Epithelial cell of esophagus (primary cell): Measurements from ENCODE around the gene LCN1.

ENCODE experiments used
- DNase-seq: peaks from one replicate; pipeline ENCODE4 v3.0.0; 2010; ENCODE audit warnings: low read depth
- H3K4me3 ChIP-seq: 2 replicates; pipeline ENCODE4 v1.5.1; 2011; ENCODE audit warnings: mild to moderate bottlenecking, low read length, control low read depth
- TF ChIP-seq, protein P1 (sequence below): IDR thresholded peaks from 2 replicates; pipeline ENCODE4 v1.5.1; 2011; ENCODE audit warnings: low read depth, mild to moderate bottlenecking, low read length, control low read depth, inconsistent platforms; ENCODE audit not compliant: insufficient read depth; ENCODE audit errors: missing control alignments

The LCN1 gene

GRCh38 chr9:135514342-135515082, 6.7 kb upstream of the LCN1 start:
- TF ChIP-seq, protein P1, sequence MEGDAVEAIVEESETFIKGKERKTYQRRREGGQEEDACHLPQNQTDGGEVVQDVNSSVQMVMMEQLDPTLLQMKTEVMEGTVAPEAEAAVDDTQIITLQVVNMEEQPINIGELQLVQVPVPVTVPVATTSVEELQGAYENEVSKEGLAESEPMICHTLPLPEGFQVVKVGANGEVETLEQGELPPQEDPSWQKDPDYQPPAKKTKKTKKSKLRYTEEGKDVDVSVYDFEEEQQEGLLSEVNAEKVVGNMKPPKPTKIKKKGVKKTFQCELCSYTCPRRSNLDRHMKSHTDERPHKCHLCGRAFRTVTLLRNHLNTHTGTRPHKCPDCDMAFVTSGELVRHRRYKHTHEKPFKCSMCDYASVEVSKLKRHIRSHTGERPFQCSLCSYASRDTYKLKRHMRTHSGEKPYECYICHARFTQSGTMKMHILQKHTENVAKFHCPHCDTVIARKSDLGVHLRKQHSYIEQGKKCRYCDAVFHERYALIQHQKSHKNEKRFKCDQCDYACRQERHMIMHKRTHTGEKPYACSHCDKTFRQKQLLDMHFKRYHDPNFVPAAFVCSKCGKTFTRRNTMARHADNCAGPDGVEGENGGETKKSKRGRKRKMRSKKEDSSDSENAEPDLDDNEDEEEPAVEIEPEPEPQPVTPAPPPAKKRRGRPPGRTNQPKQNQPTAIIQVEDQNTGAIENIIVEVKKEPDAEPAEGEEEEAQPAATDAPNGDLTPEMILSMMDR, result no peak
- DNase-seq, result no peak
- H3K4me3 ChIP-seq, result no peak overlapping the region

- TF ChIP-seq, protein P1, result no peak
- H3K4me3 ChIP-seq, result no peak overlapping the region
- DNase-seq, result no peak
Observed at GRCh38 chr9:135515083-135515951, 5.9 kb upstream of the LCN1 start.

GRCh38 chr9:135516132-135516860, 4.9 kb upstream of the LCN1 start:
- DNase-seq, result no peak
- TF ChIP-seq, protein P1, result no peak
- no peak overlapping the region for H3K4me3 ChIP-seq

- no peak for DNase-seq
- no peak overlapping the region for H3K4me3 ChIP-seq
- TF ChIP-seq, protein P1, result no peak
Observed at GRCh38 chr9:135517407-135517822, 3.8 kb upstream of the LCN1 start.

DNA sequence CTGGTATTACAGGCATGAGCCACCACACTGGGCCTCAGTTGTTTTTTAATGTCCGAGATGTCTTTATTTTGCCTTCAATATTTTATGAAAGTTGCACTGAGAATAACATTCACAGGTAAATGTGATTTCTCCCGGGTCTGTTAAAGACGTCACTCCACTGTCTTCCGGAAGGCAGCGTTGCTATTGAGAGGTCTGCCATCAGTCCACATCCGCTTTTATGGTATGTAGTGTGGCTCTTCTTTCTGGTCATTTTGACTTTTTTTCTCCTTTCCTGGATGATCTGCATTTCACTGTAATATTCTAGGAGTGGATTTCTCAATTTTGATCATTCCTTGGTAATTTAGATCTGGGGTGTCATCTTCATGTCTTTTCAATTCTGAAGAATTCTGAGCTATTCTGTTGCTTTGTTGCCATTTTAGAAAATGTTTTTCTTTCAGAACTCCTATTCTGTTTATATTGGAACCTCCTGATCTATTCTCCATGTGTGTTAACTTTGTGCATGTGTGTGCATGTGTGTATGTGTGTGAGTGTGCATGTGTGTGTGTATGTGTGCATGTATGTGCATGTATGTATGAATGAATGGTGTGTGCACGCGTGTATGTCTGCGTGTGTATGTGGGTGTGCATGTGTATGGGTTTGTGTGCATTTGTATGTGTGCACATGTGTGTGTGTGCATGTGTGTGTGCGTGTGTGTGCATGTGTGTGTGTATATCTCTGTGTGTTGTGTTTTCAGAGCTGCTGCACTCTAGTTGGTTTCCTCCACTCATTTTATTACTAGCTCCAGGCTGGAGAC, 1.9 kb upstream of the LCN1 start:
- H3K4me3 ChIP-seq, result no peak overlapping the region
- TF ChIP-seq, protein P1, result no peak
- no peak for DNase-seq

DNA sequence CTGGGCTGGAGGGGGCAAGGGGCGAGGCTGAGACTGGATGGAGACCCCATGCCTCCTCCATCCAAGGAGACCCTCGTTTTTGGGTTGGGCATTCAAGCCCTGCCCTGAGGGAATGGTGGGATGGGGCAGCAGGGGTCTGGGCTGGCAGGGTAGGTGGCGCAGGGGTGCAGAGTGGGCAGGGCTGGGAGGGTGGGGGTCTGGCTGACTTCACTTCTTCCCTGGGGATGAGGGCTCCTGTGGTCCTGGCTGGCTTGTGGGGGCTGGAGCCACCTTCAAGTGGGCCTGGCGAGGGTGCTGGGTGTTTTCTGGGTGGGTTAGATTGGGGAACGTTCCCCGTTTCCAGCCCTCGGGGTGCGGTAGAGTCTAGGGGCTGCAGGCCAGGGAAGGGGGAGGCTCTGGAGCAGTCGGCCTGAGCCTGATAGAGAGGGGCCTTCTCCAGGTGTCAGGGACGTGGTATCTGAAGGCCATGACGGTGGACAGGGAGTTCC, 412 bp downstream of the LCN1 start:
- DNase-seq, result no peak
- TF ChIP-seq, protein P1, result no peak
- H3K4me3 ChIP-seq, result no peak overlapping the region
